Lower leg skin (tissue), 4 donors: Measurements from ENCODE around the gene MAP4K2. TPM values are rescaled to one million over a fixed set of nuclear protein-coding genes. Genes with fewer than 3 reads are reported as not detected.

Experiments
- DNase-seq, 2 donors: peaks; one replicate each; pipeline ENCODE4 v3.0.0-alpha.2; 2019; ENCODE audit warnings: low spot score in 2 of 2
- H3K4me3 ChIP-seq: fragments of 200-600 bp; sonication (generic); 2 replicates; pipeline ENCODE4 v1.5.1; 2017; ENCODE audit warnings: mild to moderate bottlenecking, low read depth; ENCODE audit not compliant: poor library complexity, severe bottlenecking
- POLR2A ChIP-seq, 2 donors: fragments of 450-650 bp; IDR thresholded peaks; one replicate each; pipeline ENCODE4 v1.6.1; 2016 to 2017; ENCODE audit warnings: antibody characterized with exemption in 2 of 2, mild to moderate bottlenecking in 1 of 2, moderate library complexity in 1 of 2
- WGBS, 2 donors: methylation state at CpG; one replicate each; pipeline ENCODE4 v1.1.5; 2018; 5-methylcytosine and 5-hydroxymethylcytosine counted together
- intact Hi-C: fragments of 100-400 bp; cut with DNase I; formaldehyde crosslinking; loops from one replicate; pipeline ENCODE4 v1.15.0; 2023; ENCODE audit warnings: low total_unique reads
- total RNA-seq, 4 donors: library from RNA; depleted of rRNA; stranded (reverse); fragments of >200 nt; gene quantifications; one replicate each; pipeline ENCODE4 v1.1.0, GENCODE V29; 2016
- TF ChIP-seq, protein P1 (sequence below), 3 donors: fragments of 450-650 bp; IDR thresholded peaks; one replicate each; pipeline ENCODE4 v1.5.1; 2016; ENCODE audit warnings: antibody characterized with exemption in 3 of 3, mild to moderate bottlenecking in 3 of 3, moderate library complexity in 2 of 3

Gene MAP4K2
- total RNA-seq, 4 donors from 2014 or later = 9.3 to 29.8 (median 19.5) TPM

- intact Hi-C loops = no loop called here
- 74 to 75% methylated on average over 6 of the region's 6 CpGs for WGBS, 2 donors
- DNase-seq = no peak
- TF ChIP-seq, protein P1, sequence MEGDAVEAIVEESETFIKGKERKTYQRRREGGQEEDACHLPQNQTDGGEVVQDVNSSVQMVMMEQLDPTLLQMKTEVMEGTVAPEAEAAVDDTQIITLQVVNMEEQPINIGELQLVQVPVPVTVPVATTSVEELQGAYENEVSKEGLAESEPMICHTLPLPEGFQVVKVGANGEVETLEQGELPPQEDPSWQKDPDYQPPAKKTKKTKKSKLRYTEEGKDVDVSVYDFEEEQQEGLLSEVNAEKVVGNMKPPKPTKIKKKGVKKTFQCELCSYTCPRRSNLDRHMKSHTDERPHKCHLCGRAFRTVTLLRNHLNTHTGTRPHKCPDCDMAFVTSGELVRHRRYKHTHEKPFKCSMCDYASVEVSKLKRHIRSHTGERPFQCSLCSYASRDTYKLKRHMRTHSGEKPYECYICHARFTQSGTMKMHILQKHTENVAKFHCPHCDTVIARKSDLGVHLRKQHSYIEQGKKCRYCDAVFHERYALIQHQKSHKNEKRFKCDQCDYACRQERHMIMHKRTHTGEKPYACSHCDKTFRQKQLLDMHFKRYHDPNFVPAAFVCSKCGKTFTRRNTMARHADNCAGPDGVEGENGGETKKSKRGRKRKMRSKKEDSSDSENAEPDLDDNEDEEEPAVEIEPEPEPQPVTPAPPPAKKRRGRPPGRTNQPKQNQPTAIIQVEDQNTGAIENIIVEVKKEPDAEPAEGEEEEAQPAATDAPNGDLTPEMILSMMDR (IDR thresholded peaks at IDR 0.05) = no peak
- TF ChIP-seq POLR2A (IDR thresholded peaks at IDR 0.05) = no peak
- H3K4me3 ChIP-seq = no peak overlapping the region
Measured at GRCh38 chr11:64763526-64764039, 39.4 kb downstream of the MAP4K2 start.

- no peak overlapping the region for H3K4me3 ChIP-seq
- no peak for DNase-seq
- TF ChIP-seq, protein P1 (IDR thresholded peaks at IDR 0.05) = no peak
- TF ChIP-seq POLR2A (IDR thresholded peaks at IDR 0.05) = no peak
- intact Hi-C loops = no loop called here
- 33 to 42% methylated on average over 13 of the region's 13 CpGs for WGBS, 2 donors
Measured at GRCh38 chr11:64762674-64763525, 40.1 kb downstream of the MAP4K2 start.

GRCh38 chr11:64762277-64762673 lies 40.7 kb downstream of the MAP4K2 start:
- DNase-seq = peak in 1 of 2 donors; percentile 84
- no peak for TF ChIP-seq POLR2A (IDR thresholded peaks at IDR 0.05)
- TF ChIP-seq, protein P1 (IDR thresholded peaks at IDR 0.05) = no peak
- intact Hi-C loops = no loop called here
- no peak overlapping the region for H3K4me3 ChIP-seq
- WGBS, 2 donors = 37 to 43% methylated on average over 5 of the region's 5 CpGs

GRCh38 chr11:64760759-64761420 lies 42.1 kb downstream of the MAP4K2 start:
- intact Hi-C loops = no loop called here
- no peak for TF ChIP-seq POLR2A (IDR thresholded peaks at IDR 0.05)
- TF ChIP-seq, protein P1 (IDR thresholded peaks at IDR 0.05) = no peak
- no peak overlapping the region for H3K4me3 ChIP-seq
- DNase-seq = no peak
- WGBS, 2 donors = 70 to 71% methylated on average over 7 of the region's 7 CpGs

DNA sequence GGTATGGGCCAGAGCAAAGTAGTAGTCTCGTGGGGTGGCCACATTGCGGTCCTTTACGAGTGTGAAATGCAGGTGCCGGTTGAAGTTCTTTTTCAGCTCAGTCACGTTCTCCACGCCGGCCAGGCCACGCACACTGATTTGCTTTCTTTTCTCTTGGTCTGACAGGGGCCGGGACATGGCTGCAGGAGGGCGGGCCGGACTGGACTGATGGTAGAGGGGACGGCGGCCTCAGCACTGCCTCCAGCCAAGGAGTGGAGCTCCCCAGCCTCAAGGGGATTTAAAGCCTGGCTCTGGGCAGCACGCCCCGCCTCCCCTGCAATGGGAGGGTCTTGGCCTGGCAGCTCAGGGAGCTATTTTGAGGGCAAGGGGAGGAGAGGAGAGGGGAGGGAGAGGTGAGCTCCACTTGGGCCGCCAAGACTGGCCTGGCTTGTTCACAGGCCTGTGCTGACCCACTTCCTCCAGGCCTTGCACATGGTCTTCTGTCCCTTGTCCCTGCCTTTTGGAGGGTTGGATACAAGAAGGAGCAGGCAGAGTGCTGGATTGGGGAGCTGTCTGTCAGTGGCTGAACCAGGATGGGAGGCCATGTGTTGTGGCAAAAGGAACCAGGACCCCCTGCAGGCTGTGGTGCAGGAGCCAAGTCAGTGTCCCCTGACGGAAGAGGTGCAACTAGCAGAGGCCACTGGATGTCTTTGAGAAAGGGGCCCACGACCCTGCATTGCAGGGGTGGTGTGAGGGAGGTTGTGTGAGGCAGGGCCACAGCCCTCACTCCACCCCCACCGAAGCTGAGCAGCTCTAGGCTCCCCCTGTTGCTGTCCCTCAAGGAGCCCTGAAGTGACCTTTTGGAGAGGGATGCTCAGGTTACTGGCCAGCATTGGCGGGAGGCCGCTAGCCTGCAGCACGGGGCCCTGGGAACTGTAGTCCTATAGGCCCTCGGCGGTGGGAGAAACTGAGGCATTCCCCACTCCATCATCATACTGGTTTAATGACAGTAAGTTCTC lies 43.0 kb downstream of the MAP4K2 start, which contains the start of gene PYGM:
Gene PYGM, minus strand, starts transcription at position 253 of the 998 bp plus-strand sequence. Its CDS starts 76 bp downstream, at position 177.
- intact Hi-C loops = no loop called here
- TF ChIP-seq POLR2A (IDR thresholded peaks at IDR 0.05) = no peak
- TF ChIP-seq, protein P1 (IDR thresholded peaks at IDR 0.05) = no peak
- WGBS, 2 donors = 49 to 58% methylated on average over 23 to 24 of the region's 24 CpGs
- no peak for DNase-seq
- no peak within 1 kb of the TSS for H3K4me3 ChIP-seq
